Measurements from ENCODE around the gene GPX2. TPM values are rescaled to one million over a fixed set of nuclear protein-coding genes. Genes with fewer than 3 reads are reported as not detected.
A peak's percentile ranks its signal among the peaks of the same experiment; 100 is the strongest.

GPX2 gene
- total RNA-seq, 4 donors from 2014 or later: 115 to 286 (median 143) TPM

GRCh38 chr14:64944861-64945260 is 2.3 kb upstream of the GPX2 start:
- peak in 1 of 3 donors; percentile 25 for DNase-seq
- H3K36me3 ChIP-seq: peaks cover 0 to 12% (median 0%) of the 10 kb centered on the region in 3 donors

GRCh38 chr14:64944041-64944440 is 1.5 kb upstream of the GPX2 start:
- Histone ChIP-seq H3K9me3 (no peaks in the 10 kb centered on the region), H3K27ac (peak overlapping the region in 2 of 4 donors; percentile 25 to 80), H3K4me3 (no peak overlapping the region), H3K36me3 (peaks cover 0 to 16% (median 0%) of the 10 kb centered on the region in 3 donors), H3K4me1 (peaks cover 0 to 20% (median 0%) of the 10 kb centered on the region in 4 donors), H3K27me3 (no peaks in the 10 kb centered on the region)
- peak in 1 of 3 donors; percentile 21 for DNase-seq
- TF ChIP-seq CTCF (IDR thresholded peaks at IDR 0.05) (no peak), POLR2A (IDR thresholded peaks at IDR 0.05) (no peak)

More at GRCh38 chr14:64944861-64945260, 2.3 kb upstream of the GPX2 start:
- peaks cover 0 to 11% (median 0%) of the 10 kb centered on the region in 4 donors for H3K4me1 ChIP-seq
- TF ChIP-seq CTCF (IDR thresholded peaks at IDR 0.05): no peak
- TF ChIP-seq POLR2A (IDR thresholded peaks at IDR 0.05): no peak
- H3K27ac ChIP-seq: no peak overlapping the region
- H3K4me3 ChIP-seq: no peak overlapping the region
- H3K27me3 ChIP-seq: no peaks in the 10 kb centered on the region
- no peaks in the 10 kb centered on the region for H3K9me3 ChIP-seq

- peak in 1 of 3 donors; percentile 41 for DNase-seq
- TF ChIP-seq POLR2A (IDR thresholded peaks at IDR 0.05): no peak
- TF ChIP-seq CTCF (IDR thresholded peaks at IDR 0.05): no peak
- Histone ChIP-seq H3K4me3 (no peak overlapping the region), H3K36me3 (peaks cover 0 to 16% (median 0%) of the 10 kb centered on the region in 3 donors), H3K27me3 (no peaks in the 10 kb centered on the region), H3K27ac (peak overlapping the region in 3 of 4 donors; percentile 19 to 80 (median 25)), H3K9me3 (no peaks in the 10 kb centered on the region), H3K4me1 (peaks cover 0 to 22% (median 0%) of the 10 kb centered on the region in 4 donors)
Observed at GRCh38 chr14:64943556-64943955, 1.0 kb upstream of the GPX2 start.

GRCh38 chr14:64940336-64940910 is 2.1 kb downstream of the GPX2 start:
- Histone ChIP-seq H3K9me3 (no peaks in the 10 kb centered on the region), H3K27ac (peak overlapping the region in 2 of 4 donors; percentile 18 to 80), H3K27me3 (no peaks in the 10 kb centered on the region), H3K4me3 (peak overlapping the region in 2 of 4 donors; percentile 35 to 47), H3K36me3 (peaks cover 0 to 3% (median 0%) of the 10 kb centered on the region in 3 donors), H3K4me1 (peaks cover 0 to 37% (median 0%) of the 10 kb centered on the region in 4 donors)
- DNase-seq: no peak
- TF ChIP-seq POLR2A (IDR thresholded peaks at IDR 0.05): no peak

- TF ChIP-seq POLR2A (IDR thresholded peaks at IDR 0.05): no peak
- no peak for TF ChIP-seq CTCF (IDR thresholded peaks at IDR 0.05)
- Histone ChIP-seq H3K9me3 (no peaks in the 10 kb centered on the region), H3K4me1 (peaks cover 0 to 37% (median 0%) of the 10 kb centered on the region in 4 donors), H3K27ac (peak overlapping the region in 2 of 4 donors; percentile 18 to 80), H3K4me3 (peak overlapping the region in 1 of 4 donors; percentile 1), H3K27me3 (no peaks in the 10 kb centered on the region), H3K36me3 (peaks cover 0 to 7% (median 0%) of the 10 kb centered on the region in 3 donors)
- no peak for DNase-seq
Observed at GRCh38 chr14:64939817-64940190, 2.7 kb downstream of the GPX2 start.

Measured in Peyer's patch (tissue), 4 donors.